Measurements from ENCODE around the gene SNAP91.
"Not testable (repeated sequence)": the region's sequence is repeated elsewhere in the genome, so short reads cannot be mapped to it uniquely, and the experiment has no call there.

The SNAP91 gene

DNA sequence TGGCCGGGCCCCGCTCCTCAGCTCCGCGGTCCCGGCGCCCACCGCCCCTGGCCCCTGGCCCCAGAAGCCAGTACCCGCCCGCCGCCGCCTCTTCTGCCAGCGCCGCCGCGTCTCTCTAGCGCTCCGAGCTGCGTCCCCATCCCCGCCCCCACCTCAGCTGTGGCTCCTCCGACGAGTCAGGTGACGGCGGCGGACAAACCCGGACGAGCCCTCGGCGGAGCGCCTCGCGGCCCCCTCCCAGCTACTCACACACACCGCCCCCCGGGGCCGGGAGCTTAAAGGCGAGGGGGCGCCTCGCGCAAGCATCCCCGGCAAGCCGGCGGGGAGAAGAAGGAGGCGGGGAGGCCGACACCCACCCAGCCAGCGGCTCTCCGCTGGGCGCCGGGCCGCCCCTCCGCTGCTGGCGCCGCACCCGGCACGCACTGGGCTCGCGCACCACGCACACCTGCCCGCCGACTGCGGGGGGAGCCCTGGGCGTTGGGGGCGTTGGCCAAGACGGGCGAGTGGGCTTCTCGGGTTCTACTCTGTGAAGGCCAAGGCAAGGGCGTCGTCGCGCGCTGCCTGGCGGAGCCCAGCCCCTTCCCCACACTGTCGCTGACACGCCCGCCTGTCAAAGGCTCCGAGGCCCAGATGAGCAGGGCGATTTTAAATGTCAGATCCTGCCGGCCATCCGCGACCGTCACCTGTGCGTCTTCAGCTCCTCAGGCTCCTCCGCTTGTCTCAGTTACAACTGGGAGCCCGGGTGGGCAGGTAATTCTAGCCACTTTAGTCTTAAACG lies at the start of gene SNAP91:
Gene SNAP91, minus strand, starts transcription at position 132 of the 778 bp plus-strand sequence. CDS start 1,174 bp downstream, outside the sequence.
- DNase-seq = no peak

GRCh38 chr6:83758533-83758932 lies 49.6 kb upstream of the SNAP91 start:
- no peak for DNase-seq

DNA sequence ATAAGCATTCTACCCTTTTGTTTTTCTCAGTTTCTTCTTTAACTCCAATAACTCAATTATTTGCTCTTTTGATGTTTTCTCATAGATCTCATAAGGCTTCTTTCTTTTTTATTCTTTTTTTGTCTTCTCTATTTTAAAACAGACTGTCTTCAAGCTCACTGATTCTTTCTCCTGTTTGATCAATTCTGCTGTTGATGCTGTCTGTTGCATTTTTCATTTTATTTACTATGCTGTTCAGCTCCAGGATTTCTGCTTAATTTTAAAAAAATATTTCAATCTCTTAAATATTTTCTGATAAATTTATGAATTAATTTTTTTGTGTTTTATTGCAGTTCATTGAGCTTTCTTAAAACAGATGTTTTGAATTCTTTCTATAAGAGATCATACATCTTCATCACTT lies 48.1 kb upstream of the SNAP91 start:
- DNase-seq = no peak

DNA sequence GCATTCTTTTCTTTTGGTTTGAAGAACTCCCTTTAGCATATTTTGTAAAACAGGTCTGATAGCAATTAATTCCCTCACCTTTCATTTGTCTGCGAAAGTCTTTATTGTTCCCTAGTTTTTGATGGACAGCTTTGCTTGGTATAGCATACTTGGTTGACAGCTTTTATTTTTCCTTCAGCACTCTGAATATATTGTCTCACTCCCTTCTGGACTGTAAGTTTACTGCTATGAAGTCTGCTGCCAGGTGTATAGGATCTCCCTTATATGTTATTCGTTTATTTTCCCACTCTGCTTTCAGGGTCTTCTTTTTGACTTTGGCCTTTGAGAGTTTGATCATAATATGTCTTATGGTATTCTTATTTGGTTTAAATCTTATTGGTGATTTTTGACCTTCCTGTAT lies 47.7 kb upstream of the SNAP91 start:
- DNase-seq = no peak

GRCh38 chr6:83752375-83752774 lies 43.5 kb upstream of the SNAP91 start:
- DNase-seq = not testable (repeated sequence)

GRCh38 chr6:83741089-83741488 lies 32.2 kb upstream of the SNAP91 start:
- no peak for DNase-seq

DNA sequence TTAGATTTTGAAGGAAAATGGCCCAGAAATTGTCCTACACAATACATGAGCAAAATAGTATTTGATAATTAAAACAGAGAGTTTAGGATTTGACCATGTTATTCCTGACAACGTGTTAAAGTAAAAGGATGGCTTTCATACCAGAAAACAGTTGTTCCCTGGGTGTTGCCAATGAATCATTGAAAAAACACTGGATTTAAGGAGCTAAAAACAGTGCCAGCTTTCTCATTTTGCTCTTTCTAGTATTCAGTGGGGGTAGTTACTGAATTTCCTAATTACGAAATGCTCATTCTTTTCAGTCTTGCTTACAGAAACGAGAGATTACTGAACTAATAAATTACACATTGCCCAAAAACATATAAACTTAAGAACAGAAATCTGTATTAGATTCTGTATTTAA lies 26.6 kb upstream of the SNAP91 start:
- no peak for DNase-seq

DNA sequence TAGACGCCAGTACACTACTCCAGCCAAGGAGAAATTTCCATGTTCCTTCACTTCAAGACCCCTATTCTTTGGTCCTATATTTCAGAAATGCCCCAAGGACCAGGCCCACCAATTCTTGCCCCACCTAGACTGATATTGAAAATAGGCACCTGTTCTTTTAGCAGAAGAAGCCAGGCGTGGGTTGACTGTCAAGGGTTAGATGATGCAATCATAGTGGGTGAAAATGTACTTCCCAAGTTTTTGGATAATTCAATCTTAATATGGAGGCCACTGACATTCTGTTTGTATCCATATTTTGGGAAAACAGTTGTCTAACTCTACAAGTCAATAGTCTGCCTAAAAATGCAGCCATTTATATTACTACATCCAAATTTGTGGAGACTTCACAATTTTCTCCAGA lies 21.0 kb upstream of the SNAP91 start:
- no peak for DNase-seq

GRCh38 chr6:83722876-83723275 lies 14.0 kb upstream of the SNAP91 start:
- DNase-seq = no peak

GRCh38 chr6:83717809-83718208 lies 8.9 kb upstream of the SNAP91 start:
- DNase-seq = no peak

- no peak for DNase-seq
Measured at GRCh38 chr6:83711958-83712357, 3.1 kb upstream of the SNAP91 start.

DNA sequence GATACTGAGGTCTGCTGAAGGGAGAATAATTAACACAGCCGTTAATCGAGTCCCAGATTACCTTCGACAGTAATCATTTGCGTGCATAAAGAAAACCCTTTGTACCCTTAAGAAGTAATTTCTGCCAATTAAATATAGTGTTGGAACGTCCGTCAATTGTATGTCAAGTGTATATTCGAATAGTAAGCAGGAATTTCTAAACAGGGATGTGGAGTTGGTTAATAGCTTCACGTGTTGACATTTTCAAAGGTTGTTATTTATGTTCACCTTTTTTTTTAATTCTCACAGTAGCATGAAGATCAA lies 798 bp upstream of the SNAP91 start:
- no peak for DNase-seq

DNA sequence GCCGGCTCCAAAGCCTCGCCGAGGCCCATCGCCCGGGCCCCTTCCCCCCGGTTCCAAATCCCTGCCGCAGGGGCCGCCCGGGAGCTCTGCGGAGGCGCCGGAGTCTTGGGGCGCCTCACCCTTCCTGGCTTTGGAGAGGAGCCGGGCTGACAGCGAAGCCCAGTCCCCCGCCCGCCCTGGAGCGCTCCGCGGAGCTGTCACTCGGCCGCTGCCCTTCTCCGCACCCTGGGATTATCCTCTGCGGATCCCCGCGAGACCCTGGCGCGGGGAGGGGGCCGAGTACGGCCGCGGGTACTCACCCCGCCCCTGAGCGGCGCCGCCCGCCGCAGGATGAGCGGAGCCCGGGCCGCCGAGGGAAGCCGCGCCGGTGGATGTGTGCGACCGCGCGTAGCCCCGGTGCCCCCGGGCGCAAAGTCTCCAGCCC lies 343 bp downstream of the SNAP91 start:
- no peak for DNase-seq

- no peak for DNase-seq
Measured at GRCh38 chr6:83707829-83708545, 914 bp downstream of the SNAP91 start.

- DNase-seq = no peak
Measured at GRCh38 chr6:83702749-83703148, 6.2 kb downstream of the SNAP91 start.

DNA sequence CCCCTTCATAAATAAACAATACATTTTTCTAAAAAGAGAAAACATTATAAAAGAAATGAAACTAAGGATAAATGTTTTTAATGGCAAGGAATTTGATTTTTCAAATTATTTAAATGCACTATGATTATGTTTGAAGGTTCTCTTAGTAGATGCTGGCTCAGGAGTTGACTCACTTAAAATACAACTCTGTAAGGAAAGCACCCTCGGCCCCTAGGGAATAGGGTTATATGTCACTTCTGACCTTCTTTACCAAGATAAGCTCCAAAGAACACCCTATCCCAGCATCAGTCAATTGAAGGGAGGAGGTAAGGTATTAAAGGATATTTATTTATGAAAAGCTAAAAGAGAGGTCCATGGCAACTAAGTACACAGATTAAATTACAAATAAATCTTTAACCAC lies 6.8 kb downstream of the SNAP91 start:
- DNase-seq = no peak

- no peak for DNase-seq
Measured at GRCh38 chr6:83696674-83697073, 12.2 kb downstream of the SNAP91 start.

DNA sequence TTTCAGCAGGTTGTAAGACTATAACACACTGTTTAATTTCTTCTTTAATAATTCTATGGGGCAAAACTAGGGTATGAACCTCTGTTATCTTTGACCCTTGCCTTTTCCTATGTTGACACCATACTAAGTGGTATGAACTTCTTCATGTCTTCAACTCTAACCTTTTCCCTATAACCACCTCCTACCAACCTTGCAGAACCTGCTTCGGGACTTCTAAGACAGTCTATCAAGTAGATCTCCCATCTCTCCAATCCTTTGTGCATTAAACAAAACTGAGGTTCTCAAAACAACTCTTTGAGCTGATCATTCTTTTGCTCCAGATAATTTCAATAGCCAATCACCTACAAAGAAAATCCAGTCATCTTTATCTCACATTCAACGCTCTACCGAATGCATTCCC lies 23.4 kb downstream of the SNAP91 start:
- no peak for DNase-seq

- no peak for DNase-seq
Measured at GRCh38 chr6:83677791-83678190, 31.1 kb downstream of the SNAP91 start.

DNA sequence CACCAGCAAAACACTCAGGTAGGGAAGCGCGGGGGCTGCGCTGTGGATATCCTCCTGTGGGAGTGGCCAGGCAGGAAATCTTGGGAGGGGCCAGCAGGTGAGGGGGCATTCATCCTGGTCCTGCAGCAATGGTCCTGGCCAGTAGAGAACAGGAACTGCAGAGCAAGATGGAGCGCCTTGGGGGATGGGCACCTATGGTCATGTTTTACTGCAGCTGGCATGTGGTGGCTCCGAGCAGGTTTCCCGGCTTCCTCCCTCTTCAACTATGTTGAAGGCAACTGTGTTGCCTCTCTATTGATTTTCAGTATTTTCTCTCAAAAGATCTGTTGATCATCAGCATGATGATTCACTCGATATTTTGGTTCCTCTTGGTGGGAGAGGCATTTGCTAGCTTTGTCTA lies 70.9 kb downstream of the SNAP91 start:
- DNase-seq = no peak

DNA sequence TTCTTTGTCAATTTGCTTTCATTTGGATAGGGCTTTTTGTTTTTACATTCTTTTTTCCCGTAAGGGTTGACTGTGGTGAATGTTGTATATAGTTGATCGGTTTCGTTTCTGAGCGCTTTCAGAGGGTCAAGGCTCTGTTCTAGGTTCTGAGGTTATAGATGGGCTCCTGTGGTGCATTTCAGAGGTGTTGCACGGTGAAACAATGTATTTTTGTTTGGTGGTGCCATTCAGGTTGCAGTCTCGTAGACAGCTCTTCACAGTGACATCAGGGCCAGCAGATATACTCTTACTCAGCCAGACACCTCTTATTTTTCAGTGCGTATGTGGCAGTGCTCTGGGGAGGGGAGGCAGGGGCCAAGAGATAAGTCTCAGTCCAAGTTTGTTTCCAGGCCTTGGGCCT lies 72.1 kb downstream of the SNAP91 start:
- no peak for DNase-seq

- DNase-seq = no peak
Measured at GRCh38 chr6:83633609-83634008, 75.3 kb downstream of the SNAP91 start.

DNA sequence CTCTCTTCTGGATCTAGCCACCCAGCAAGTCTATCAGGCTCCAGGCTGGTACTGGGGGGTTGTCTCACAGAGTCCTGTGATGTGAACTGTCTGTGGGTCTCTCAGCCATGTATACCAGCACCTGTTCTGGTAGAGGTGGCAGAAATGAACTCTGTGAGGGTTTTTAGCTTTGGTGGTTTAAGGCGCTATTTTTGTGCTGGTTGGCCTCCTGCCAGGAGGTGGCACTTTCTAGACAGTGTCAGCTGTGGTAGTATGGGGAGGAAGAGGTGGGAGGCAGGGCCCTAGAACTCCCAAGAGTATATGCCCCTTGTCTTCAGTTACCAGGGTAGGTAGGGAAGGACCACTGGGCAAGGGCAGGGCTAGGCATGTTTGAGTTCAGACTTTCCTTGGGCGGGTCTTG lies 75.8 kb downstream of the SNAP91 start:
- no peak for DNase-seq

GRCh38 chr6:83629908-83630307 lies 79.0 kb downstream of the SNAP91 start:
- not testable (repeated sequence) for DNase-seq

All from stimulated activated CD4-positive, alpha-beta T cell treated with anti-CD3 and anti-CD28 coated beads, Interleukin-1b, Interleukin-23, amount 100 ng/mL, for 48 hours (primary cell).